ENCODE results near the gene NRCAM. TPM values are rescaled to one million over a fixed set of nuclear protein-coding genes. Genes with fewer than 3 reads are reported as not detected.

Gene NRCAM
- total RNA-seq, 2 experiments from 2014 or later: 3.2 to 3.8 TPM

GRCh38 chr7:108324053-108325038 is 131.9 kb downstream of the NRCAM start:
- ChIA-PET CTCF (interaction anchor here (1.1 kb wide), 1 partner anchor 141 kb away, joined by 3 read pairs; no protein-coding TSS in a partner anchor), POLR2A (interaction anchor here (0.8 kb wide), 1 partner anchor 13 kb away, joined by 3 read pairs; no protein-coding TSS in a partner anchor)
- DNase-seq (no peak), ATAC-seq (no peak)
- no peak overlapping the region for H3K4me3 Mint-ChIP-seq
- H3K9me3 Mint-ChIP-seq: no peaks in the 10 kb centered on the region
- intact Hi-C loops (cut with micrococcal nuclease): no loop called here
- peaks cover 3% of the 10 kb centered on the region for H3K4me1 Mint-ChIP-seq (ENCODE audit: low read depth)
- H3K27me3 Mint-ChIP-seq: no peaks in the 10 kb centered on the region
- H3K27ac Mint-ChIP-seq: no peak overlapping the region
- no peaks in the 10 kb centered on the region for H3K36me3 Mint-ChIP-seq (ENCODE audit: low read depth)
- no peak for TF ChIP-seq CTCF (IDR thresholded peaks at IDR 0.05)

GRCh38 chr7:108322925-108323832 is 133.1 kb downstream of the NRCAM start:
- no peak for TF ChIP-seq CTCF (IDR thresholded peaks at IDR 0.05)
- POLR2A ChIA-PET: no interaction called here
- ATAC-seq: no peak
- no peaks in the 10 kb centered on the region for H3K36me3 Mint-ChIP-seq (ENCODE audit: low read depth)
- H3K4me1 Mint-ChIP-seq (ENCODE audit: low read depth): peaks cover 3% of the 10 kb centered on the region
- CTCF ChIA-PET: interaction anchor here (0.7 to 1.1 kb wide), 2 partner anchors 19 to 140 kb away, joined by 3 read pairs; no protein-coding TSS in a partner anchor
- intact Hi-C loops (cut with micrococcal nuclease): no loop called here
- H3K4me3 Mint-ChIP-seq: no peak overlapping the region
- DNase-seq: no peak
- H3K9me3 Mint-ChIP-seq: no peaks in the 10 kb centered on the region
- H3K27me3 Mint-ChIP-seq: no peaks in the 10 kb centered on the region
- no peak overlapping the region for H3K27ac Mint-ChIP-seq

GRCh38 chr7:108322046-108322445 is 134.2 kb downstream of the NRCAM start:
- Mint-ChIP-seq H3K4me1 (ENCODE audit: low read depth) (peaks cover 3% of the 10 kb centered on the region), H3K27ac (no peak overlapping the region), H3K36me3 (ENCODE audit: low read depth) (no peaks in the 10 kb centered on the region), H3K4me3 (no peak overlapping the region), H3K9me3 (no peaks in the 10 kb centered on the region), H3K27me3 (no peaks in the 10 kb centered on the region)
- TF ChIP-seq CTCF (IDR thresholded peaks at IDR 0.05): no peak
- ChIA-PET CTCF (interaction anchor here (1.4 kb wide), 1 partner anchor 175 kb away, joined by 4 read pairs; no protein-coding TSS in a partner anchor), POLR2A (interaction anchor here (0.8 kb wide), 1 partner anchor 166 kb away, joined by 3 read pairs; no protein-coding TSS in a partner anchor)
- ATAC-seq (no peak), DNase-seq (no peak)
- intact Hi-C loops (cut with micrococcal nuclease): no loop called here

- no peaks in the 10 kb centered on the region for H3K27me3 Mint-ChIP-seq
- intact Hi-C loops (cut with micrococcal nuclease): no loop called here
- no peak for DNase-seq
- TF ChIP-seq CTCF (IDR thresholded peaks at IDR 0.05): no peak
- no peaks in the 10 kb centered on the region for H3K36me3 Mint-ChIP-seq (ENCODE audit: low read depth)
- POLR2A ChIA-PET: interaction anchor here (0.8 kb wide), 1 partner anchor 165 kb away, joined by 3 read pairs; no protein-coding TSS in a partner anchor
- H3K4me1 Mint-ChIP-seq (ENCODE audit: low read depth): peaks cover 3% of the 10 kb centered on the region
- no peak for ATAC-seq
- H3K9me3 Mint-ChIP-seq: no peaks in the 10 kb centered on the region
- CTCF ChIA-PET: interaction anchor here (1.4 kb wide), 1 partner anchor 176 kb away, joined by 4 read pairs; no protein-coding TSS in a partner anchor
- H3K27ac Mint-ChIP-seq: no peak overlapping the region
- H3K4me3 Mint-ChIP-seq: no peak overlapping the region
Measured at GRCh38 chr7:108321359-108321758, 134.9 kb downstream of the NRCAM start.
